HG03025 (cell line): ENCODE results near the gene MPPED1.

ENCODE experiments used
- ATAC-seq: cut with Tn5 transposase; IDR thresholded peaks from one replicate; pipeline ENCODE4 v1.9.1; 2021; ENCODE audit warnings: mild to moderate bottlenecking, moderate library complexity; ENCODE audit not compliant: unreplicated experiment, low FRiP score

Gene MPPED1

GRCh38 chr22:43409800-43410199 lies 2.0 kb upstream of the MPPED1 start:
- ATAC-seq, result no peak

- ATAC-seq, result no peak
Measured at GRCh38 chr22:43411040-43411868, 560 bp upstream of the MPPED1 start.

GRCh38 chr22:43412808-43413795 lies 1.3 kb downstream of the MPPED1 start:
- ATAC-seq, result no peak

- no peak for ATAC-seq
Measured at GRCh38 chr22:43413826-43414225, 2.0 kb downstream of the MPPED1 start.

GRCh38 chr22:43415681-43416080 lies 3.9 kb downstream of the MPPED1 start:
- no peak for ATAC-seq

GRCh38 chr22:43417555-43417954 lies 5.7 kb downstream of the MPPED1 start:
- no peak for ATAC-seq

- ATAC-seq, result no peak
Measured at GRCh38 chr22:43418079-43418825, 6.4 kb downstream of the MPPED1 start.

GRCh38 chr22:43419371-43420080 lies 7.7 kb downstream of the MPPED1 start:
- ATAC-seq, result no peak

GRCh38 chr22:43421046-43421665 lies 9.3 kb downstream of the MPPED1 start:
- ATAC-seq, result no peak

GRCh38 chr22:43421914-43422615 lies 10.3 kb downstream of the MPPED1 start:
- ATAC-seq, result no peak

GRCh38 chr22:43423046-43423445 lies 11.2 kb downstream of the MPPED1 start:
- ATAC-seq, result no peak

- no peak for ATAC-seq
Measured at GRCh38 chr22:43424201-43424600, 12.4 kb downstream of the MPPED1 start.

GRCh38 chr22:43424666-43425630 lies 13.1 kb downstream of the MPPED1 start:
- no peak for ATAC-seq

GRCh38 chr22:43425976-43426785 lies 14.4 kb downstream of the MPPED1 start:
- ATAC-seq, result no peak

GRCh38 chr22:43426816-43427215 lies 15.0 kb downstream of the MPPED1 start:
- ATAC-seq, result no peak

- no peak for ATAC-seq
Measured at GRCh38 chr22:43427296-43428004, 15.6 kb downstream of the MPPED1 start.
